Middle frontal gyrus (tissue), 1 donor: ENCODE data around the gene SUMO3.

Source experiments
- DNase-seq: peaks from one replicate; pipeline ENCODE4 v3.0.0-alpha.2; 2015; ENCODE audit warnings: low spot score; ENCODE audit errors: extremely low spot score

The SUMO3 gene

DNA sequence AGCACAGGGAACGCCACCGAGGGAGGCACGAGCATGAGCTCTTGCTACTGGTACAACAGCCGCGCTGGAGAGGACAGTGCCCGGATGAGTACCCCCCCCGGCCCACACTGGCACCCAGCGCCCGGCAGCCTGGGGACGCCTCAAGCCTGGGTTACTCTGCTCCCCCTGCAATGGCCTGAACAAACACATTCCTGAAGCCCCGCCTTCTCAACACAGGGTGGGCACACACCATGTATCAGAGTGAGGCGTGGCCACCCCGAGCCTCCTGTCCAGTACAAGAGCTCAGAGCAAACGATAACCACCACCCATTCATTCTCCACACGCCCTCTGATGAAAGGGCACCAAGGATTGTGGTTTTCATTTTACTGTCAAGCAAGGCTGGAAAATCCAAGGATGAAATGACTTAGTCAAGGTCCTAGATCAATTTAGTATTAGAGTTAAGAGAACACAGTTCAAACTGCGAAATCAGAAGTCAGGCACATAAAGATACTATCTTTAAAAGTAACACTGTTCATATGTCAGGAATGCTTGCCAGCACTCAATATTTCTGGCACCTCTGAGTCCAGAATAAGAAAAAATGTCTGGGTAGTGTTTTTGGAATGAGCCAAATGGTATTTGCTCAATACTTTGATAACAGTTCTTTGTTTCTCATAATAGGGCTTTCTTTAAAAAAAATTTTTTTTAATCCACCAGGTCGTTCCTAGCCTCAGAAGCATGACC lies 38.3 kb downstream of the SUMO3 start:
- no peak for DNase-seq

DNA sequence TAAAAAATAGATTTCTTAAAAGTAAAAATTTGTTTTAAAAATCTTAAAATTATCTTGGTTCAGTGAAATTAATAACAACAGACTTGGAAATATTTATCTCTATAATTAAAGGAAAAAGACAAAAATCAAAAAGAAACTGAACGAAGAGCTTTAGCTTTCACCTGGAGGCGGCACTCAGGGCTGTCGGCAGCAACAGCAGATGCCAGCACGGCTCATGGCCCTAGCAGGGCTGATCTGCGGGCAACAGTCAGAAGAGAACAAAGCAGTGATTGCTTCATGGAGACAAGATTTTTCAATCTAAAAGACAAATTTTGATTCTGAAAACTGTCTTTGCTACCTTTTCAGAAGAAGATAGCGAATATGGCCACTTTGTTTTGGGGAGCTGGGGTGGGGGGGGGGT lies 38.9 kb downstream of the SUMO3 start:
- DNase-seq, result no peak

DNA sequence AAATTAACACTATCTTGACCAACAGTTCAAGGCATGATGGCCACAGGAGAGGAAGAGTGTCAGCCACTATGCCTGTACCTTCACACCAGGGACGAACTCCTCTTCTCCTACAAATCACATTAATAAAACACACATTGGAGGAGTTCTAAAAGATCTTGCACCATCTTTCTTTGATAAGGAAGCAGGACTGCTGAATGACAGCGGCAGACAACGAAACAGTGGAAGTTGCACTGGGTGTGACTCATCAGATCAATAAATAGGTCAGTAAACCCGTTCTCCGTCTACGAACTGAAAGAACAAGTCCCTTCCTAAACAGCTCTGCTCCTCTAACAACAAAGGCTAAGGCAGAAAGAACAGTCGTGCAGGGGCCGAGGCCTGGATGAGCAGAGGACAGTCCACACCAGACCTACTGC lies 39.4 kb downstream of the SUMO3 start:
- no peak for DNase-seq

DNA sequence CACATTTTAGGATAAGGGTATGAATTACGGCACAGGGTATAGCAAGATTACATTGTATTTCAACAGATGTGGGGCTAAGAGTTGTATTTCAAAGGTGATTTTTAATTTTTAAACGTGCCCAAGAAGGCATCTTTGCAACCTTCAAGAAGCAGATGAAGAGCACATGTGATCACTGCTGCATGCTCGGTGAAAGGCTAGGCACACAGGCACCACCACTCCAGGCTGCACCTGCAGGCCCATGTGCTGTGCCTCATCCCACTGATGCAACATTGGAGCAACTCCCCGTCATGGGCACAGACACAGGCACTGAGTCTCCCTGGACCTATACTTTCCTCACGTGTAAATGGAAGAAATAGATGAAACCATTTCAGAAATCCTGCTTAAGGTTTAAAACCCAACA lies 39.8 kb downstream of the SUMO3 start:
- DNase-seq, result no peak

DNA sequence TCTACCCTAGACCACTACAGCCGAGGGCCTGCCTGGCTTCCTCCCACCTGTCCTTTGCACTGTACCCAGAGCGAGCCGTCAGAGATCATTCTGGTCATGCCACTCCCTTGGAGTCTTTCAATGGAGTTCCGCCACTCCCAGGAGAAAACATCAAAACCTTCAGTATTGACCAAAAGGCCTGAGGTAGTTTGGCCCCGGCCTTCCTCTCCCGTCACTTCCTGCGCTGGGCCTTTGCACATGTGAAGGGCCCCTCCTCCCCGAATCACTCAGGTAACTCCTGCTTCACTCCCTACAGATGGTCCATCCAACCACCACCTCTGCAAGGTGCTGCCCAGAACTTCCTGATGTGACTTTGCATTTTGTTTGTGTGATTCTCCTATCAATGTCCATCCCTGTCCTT lies 42.9 kb downstream of the SUMO3 start:
- DNase-seq, result no peak

DNA sequence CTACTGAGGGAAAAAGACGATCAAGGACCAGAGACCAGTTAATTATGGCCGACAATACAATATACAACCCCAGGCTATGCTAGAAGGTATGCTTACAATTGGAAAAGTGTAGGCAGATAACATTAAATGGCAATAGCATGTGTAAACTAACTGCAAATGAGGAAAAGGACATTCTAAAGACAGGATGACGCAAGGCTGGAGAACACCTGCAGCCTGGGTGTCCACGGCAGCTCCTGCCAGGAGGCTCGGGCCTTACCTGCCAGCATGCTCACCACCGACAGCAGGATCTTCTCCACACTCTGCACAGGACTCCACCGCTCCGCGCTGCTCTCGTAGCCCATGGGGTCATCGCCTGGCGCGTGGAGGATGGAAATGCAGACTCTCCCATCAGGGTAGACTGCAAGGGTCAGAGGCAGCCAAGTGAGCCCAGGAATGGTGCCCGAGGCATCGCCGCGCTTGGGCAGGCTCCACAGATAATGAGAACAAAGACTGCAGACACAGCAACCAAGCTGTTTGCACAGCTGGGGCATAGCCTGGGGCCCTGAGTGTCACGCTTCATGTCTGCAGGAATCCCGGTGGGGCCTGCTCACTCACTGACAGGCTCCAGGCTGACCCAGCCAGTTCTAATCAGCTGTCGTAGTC lies 44.5 kb downstream of the SUMO3 start:
- DNase-seq, result no peak

DNA sequence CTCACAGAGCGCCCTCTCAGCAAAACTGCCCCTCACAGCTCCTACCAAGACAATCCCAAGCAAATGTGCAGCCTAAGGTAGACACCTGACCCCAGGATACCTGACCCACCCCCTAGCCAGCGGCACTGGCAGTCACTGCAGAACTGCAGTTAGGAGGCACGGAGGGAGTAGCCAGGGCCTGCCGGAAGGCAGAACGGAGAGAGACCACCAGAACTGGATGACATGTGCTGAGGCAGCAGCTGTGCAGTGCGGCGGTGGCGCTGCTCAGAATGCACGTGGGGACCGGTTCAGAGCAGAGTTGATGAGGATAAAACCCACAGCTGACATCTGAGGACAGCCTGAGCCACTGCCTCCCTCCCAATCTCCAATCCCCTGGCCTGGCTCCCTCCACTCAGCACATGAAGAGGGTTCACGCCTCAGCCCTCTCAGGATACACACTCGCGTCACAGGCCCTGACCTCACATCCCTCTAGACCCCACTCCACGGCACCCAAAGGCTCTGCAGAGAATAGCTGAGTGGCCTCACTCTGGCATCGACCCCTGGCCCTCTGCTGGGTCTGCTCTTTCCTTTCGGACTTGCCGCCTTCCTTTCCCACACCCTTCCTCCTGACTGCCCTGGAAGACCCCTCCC lies 45.9 kb downstream of the SUMO3 start:
- DNase-seq, result no peak

DNA sequence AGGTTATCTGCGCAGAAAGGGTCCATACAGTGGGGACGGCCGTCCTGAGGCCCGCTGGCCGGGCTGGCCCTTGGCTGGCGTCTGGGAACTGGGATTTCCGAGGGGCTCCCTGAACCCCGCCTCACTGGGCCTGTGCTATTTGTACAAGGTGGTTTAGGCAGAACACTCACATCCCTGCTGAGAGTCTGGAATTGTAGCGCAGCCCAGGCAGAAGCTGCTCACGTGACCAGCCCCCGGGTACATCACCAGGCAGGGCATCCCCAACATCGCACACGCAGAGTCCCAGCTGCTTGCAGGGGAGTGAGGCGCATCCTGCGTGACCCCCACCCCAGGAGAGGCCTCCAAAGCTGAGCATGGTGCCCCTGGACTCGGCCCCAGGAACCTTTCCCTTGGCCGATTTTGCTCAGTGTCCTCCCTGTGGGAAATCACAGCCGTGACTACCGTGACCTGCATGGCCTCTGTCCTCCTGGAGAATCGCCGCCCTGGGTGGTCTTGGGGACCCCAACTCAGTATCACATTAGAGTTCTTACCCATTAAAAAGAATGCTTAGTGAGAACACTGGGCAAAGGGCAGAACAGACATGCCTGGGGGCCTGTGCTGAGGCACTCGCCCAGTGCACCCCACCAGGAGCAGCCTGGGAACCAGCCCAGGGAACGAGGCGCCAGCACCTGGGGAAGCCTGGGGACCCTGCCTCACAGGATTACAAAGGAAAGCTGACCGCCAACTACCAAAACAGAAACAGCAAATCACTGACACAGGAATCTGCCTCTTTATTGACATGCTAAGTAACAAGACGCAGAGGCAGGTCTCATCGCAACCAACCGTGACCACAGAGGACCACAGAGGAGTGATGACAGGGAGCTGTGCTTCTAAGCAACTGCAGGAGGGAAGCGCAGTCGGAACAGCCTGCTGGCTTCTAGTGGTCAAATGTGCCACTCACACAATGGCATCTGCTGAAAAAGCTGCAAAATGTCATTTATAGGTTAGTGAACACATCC lies 49.7 kb downstream of the SUMO3 start:
- no peak for DNase-seq

DNA sequence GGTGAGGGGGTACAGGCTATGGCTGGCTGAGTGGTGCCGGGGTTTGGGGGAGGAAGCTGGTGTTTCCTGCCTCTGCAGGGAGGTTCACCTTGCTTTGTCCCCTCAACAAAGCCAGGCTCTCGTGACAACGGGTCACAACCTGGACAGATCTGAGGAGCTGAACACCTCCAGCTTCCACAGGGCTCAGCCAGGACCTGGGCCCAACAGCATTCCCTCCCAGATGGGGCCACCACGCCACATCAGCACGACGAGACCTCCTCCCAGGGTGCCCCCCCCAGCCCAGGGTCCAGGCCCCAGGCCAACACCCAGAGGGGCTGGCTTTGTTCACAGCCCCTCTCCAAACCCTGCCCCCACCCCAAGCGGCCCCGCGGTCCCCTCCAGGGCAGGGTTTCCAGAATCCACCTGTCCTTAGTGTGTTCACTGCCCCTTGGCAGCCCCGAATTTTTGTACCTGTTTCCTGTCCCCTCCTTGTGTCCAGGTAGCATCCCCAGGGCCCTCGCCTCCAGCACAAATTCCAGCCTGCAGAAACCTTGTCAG lies 51.0 kb downstream of the SUMO3 start:
- no peak for DNase-seq

DNA sequence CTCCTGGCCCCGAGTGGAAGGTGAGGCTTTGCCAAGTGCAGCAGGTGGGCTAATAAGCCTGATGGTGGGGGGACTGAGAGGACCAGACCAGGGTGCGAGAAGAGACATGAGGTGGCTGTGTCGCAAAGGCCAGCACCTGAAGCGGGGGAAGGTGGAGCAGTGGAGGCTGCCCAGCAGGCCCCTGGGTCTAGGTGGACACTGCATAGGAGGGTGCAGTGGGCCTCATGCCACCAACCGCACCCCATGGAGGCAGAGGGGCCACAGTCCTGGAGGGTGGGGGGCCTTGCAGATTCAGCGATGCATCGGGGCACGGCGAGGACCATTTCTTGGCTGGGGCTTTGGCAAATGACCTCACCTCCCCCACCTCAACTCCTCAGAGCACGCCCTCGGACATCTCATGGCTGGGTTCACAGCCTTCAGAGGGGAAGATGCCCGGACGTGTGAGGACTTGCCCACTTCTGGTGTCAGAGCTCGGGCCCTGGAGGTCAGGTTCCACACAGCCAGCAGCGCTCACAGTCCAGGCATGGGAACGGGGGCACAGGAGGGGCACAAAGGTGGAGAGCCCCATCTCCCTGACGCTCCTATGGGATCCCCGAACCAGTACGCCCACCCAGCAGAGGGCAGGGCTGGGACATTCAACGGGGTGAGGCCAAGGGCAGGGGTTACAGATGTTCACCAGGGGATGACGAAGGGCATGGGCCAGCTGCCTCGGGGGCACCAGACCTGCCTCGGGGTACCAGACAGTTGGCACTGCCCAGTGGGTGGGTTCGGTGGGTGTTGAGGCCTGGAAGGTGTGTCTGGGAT lies 51.6 kb downstream of the SUMO3 start:
- DNase-seq, result no peak

DNA sequence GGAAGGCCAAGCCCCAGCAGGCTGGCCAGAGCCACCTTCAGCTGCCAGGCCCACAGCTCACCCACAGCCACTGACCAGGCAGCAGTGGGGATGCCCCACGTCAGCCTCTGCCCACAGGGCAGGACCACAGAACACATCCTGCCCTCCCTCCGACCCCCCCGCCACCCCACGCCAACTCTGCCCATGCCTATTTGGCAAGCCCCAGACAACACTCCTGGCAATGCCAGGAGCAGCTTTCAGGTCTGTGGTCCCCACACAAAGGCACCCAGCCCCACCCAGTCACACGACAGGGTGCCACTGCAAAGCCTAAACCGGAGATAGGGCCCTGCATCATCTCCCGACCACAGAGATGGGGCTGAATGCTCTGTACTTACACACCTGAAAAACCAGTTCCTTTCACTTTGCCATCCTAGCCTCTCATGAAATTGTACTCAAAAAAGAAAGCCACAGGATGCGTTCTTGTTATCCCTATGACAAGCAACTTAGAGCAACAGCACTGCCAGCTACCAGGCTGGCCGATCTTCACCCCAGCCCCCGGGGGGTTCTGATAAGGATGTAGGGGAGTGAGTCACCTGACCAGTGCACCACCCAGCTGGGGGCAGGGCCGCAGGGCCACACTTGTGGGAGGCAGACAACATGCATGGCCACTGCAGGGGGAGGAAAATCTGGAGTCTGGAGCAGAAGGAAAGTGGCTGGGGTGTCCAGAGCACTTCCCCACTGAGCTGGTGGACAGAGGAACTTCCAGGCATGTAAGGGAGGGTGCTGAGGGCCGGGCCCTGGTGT lies 52.4 kb downstream of the SUMO3 start:
- no peak for DNase-seq

DNA sequence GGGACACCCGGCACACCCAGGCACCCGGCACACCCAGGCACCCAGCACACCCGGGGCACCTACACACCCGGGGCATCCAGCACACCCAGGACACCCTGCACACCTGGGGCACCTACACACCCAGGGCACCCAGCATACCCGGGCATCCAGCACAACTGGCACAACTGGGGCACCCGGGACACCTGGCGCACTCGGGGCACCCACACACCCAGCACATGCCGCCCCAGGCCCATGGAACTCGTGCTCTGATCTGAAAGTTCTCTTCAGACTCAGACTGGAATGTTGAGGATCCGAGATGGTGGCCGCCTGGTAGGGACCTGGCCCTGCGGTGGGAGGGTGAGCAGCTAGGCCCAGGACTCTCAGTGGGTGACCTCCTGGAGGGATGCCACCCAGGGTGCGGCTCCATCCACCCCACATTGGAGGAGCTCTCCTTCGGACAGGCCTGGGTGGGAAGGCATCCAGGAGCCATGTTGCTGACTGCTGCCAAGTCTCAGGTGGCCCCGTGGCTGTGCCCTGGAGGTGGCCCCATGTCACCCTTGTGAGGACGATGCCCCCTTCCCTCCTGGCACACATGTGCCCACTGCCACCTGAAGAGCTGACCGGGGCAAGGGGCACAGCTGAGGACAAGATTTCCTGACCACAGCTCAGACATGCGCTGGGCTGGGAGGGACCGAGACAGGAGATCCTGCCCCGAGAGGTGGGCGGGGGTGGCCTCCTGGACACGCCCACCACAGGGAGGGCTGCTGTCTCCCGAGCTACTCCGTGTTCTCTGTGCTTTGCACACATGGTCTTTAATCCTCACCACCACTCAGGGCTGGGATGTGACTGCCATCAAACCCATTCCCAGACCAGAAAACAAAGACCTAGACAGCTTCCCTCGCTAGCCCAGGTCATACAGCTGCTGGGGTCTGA lies 53.3 kb downstream of the SUMO3 start:
- DNase-seq, result no peak

DNA sequence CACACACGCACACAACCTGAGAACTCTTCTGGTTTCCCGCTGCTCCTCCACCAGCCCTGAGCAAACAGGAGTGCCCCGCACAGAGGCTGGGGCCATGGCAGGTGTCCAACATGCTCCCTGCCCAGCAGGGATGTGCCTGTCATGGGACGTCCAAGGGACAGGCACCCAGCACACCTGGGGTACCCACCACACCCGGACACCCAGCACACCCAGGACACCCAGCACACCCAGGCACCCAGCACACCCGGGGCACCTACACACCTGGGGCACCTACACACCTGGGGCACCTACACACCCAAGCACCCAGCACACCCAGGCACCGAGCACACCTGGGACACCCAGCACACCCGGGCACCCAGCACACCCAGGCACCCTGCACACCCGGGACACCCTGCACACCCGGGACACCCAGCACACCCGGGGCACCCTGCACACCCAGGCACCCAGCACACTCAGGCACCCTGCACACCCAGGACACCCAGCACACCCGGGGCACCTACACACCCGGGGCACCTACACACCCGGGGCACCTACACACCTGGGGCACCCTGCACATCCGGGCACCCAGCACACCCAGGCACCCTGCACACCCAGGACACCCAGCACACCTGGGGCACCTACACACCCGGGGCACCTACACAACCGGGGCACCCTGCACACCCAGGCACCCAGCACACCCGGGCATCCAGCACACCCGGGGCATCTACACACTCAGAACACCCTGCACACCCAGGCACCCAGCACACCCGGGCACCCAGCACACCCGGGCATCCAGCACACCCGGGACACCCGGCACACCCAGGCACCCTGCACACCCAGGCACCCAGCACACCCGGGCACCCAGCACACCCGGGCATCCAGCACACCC lies 54.2 kb downstream of the SUMO3 start:
- DNase-seq, result no peak

DNA sequence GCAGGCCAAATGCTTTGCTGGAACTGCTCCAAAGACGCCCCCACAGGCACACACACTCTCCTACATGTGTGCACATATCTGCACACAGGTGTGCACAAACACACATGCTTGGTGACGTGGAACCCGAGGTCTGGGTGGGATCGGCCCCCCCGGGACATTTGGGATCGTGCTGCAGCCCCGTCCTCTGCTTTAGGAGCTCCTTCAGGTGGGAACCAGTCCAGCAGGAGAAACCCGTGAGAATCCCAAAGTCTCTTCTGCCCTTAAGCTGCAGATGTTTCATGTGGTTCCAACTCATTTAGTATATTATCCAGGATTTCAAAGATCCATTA lies 54.8 kb downstream of the SUMO3 start:
- DNase-seq, result no peak

DNA sequence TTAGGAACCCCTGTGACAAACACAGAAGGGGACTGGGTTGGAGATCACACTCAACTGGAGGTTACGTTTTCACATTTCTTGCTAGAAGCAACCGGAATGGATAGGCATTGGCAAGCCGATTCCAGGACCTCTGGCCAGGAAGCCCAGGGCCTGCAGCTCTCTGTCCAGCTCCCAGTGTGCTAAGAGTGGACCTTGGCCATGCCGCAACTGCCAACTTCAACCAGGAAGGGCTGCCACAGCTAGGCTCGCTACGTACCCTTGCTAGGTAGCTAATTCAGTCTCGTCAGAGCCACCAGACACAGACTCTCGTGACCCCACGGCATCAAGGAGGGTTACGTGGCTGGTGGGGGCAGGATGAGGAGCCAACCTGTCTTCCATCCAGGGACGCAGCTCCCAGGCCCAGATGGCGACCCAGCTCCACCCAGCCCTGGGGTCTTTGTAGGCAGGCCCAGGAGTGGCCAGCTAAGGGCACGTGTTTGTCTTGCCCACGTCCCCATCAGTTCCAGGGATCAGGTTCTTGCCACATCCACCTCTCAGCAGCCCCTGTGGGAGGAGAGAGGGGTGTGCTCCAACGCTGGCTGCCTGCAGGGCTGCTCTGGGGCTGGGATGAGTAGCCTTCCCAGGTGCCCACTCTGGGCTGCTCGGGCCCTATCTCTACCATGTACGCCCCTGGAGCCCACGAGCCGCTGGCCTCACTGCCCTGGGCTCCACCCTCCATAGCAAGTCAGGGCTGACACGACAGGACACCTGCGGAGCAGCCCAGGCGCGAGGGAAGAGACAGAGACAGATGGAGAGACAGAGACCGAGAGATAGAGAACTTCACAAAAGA lies 55.4 kb downstream of the SUMO3 start:
- no peak for DNase-seq

DNA sequence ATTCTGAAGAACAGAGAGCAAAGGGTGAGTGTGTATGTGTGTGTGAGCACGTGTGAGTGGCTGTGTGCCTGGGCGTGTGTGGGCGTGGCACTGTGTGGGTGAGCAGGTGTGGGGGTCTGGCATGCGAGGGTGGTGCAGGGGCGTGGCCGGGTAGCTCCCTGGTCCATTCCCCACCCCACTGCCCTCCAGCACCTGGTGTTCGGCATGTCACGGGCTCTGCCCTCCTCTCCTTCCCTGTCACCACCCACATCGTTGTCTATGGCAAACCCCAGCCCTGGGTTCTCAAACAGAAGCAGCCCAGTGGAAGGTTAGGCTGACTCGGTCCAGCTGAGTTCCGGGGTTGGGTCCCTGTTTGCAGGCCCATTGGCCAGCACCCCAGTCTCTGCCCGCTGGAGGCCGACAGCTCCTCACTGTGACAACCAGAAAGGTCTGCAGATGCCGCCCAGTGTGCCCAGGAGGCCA lies 56.1 kb downstream of the SUMO3 start:
- DNase-seq, result no peak
